ENCODE results near the gene TUFT1. TPM values are rescaled to one million over a fixed set of nuclear protein-coding genes. Genes with fewer than 3 reads are reported as not detected.

The TUFT1 gene
- total and polyA plus RNA-seq, 9 of the 15 experiments (the other 6 are each of a cell fraction or from before 2014, with no cell fraction given) = 0.54 to 2.0 (median 1.7) TPM

GRCh38 chr1:151534662-151535278, 5.3 kb upstream of the TUFT1 start:
- 26% methylated on average over 12 of the region's 12 CpGs for WGBS (ENCODE audit: insufficient coverage, low coverage, missing lambda C conversion rate)
- no TSS peak for BruUV-seq (replicated peaks)
- H4K20me1 ChIP-seq (replicated peaks; ENCODE audit: control insufficient read depth, insufficient read depth, low read length) = no peaks in the 10 kb centered on the region; the same call in none of the 2 replicates
- intact Hi-C loops (cut with micrococcal nuclease) (loop anchor here (1.0 to 5.0 kb wide), 3 partner anchors 77 to 302 kb away; partner anchors contain the start of gene POGZ), in situ Hi-C loops (cut with MboI) (loop anchor here (5.0 kb wide), 1 partner anchor 203 kb away; no protein-coding TSS in a partner anchor)
- ATAC-seq (peak; percentile 86), FAIRE-seq (peak; percentile 90), DNase-seq (ENCODE audit: extremely low read depth in 1 of 4, low spot score in 3 of 4) (peak; percentile 76 to 84 (median 80))
- ChIA-PET POLR2A (interaction anchor here (0.8 kb wide), 1 partner anchor 11 kb away, joined by 4 read pairs; no protein-coding TSS in a partner anchor), CTCF (ENCODE audit: low intra/inter-chr PET ratio) (interaction anchor here (0.8 to 1.6 kb wide), 4 partner anchors 91 to 301 kb away, joined by 3 to 5 read pairs (median 3); no protein-coding TSS in a partner anchor)
- peaks cover 7 to 17% of the 10 kb centered on the region in 2 experiments; a peak in 4 of 5 replicates for H3K4me1 ChIP-seq (replicated peaks in 1 of 2; ENCODE audit: control insufficient read depth in 2 of 2, insufficient read depth in 2 of 2, low read length in 2 of 2)
- H3K4me3 ChIP-seq = no peak overlapping the region
- no peaks in the 10 kb centered on the region for H3K9me3 ChIP-seq (replicated peaks; ENCODE audit: control insufficient read depth, insufficient read depth, low read depth, low read length)
- peaks cover 17 to 20% of the 10 kb centered on the region in 2 experiments; a peak in 4 of 5 replicates for H3K27me3 ChIP-seq (ENCODE audit: control insufficient read depth in 2 of 2, insufficient read depth in 2 of 2, low read length in 2 of 2)
- H3K4me2 ChIP-seq (ENCODE audit: insufficient read depth, low read length) = no peak overlapping the region
- no peak overlapping the region for H2AFZ ChIP-seq (ENCODE audit: low read depth, low read length)
- H3K79me2 ChIP-seq (ENCODE audit: control insufficient read depth, insufficient read depth, low read length) = no peaks in the 10 kb centered on the region
- H3K9me1 ChIP-seq (ENCODE audit: control insufficient read depth, insufficient read depth, low read length) = no peaks in the 10 kb centered on the region
- no peaks in the 10 kb centered on the region for H3K36me3 ChIP-seq (ENCODE audit: control insufficient read depth, insufficient read depth, low read length)
- H3K9ac ChIP-seq (ENCODE audit: insufficient read depth in 1 of 2, low read depth in 2 of 2, low read length in 2 of 2) = no peak overlapping the region
- H3K27ac ChIP-seq (ENCODE audit: extremely low read depth, low read depth, low read length) = no peak overlapping the region
- TF ChIP-seq, protein P1, sequence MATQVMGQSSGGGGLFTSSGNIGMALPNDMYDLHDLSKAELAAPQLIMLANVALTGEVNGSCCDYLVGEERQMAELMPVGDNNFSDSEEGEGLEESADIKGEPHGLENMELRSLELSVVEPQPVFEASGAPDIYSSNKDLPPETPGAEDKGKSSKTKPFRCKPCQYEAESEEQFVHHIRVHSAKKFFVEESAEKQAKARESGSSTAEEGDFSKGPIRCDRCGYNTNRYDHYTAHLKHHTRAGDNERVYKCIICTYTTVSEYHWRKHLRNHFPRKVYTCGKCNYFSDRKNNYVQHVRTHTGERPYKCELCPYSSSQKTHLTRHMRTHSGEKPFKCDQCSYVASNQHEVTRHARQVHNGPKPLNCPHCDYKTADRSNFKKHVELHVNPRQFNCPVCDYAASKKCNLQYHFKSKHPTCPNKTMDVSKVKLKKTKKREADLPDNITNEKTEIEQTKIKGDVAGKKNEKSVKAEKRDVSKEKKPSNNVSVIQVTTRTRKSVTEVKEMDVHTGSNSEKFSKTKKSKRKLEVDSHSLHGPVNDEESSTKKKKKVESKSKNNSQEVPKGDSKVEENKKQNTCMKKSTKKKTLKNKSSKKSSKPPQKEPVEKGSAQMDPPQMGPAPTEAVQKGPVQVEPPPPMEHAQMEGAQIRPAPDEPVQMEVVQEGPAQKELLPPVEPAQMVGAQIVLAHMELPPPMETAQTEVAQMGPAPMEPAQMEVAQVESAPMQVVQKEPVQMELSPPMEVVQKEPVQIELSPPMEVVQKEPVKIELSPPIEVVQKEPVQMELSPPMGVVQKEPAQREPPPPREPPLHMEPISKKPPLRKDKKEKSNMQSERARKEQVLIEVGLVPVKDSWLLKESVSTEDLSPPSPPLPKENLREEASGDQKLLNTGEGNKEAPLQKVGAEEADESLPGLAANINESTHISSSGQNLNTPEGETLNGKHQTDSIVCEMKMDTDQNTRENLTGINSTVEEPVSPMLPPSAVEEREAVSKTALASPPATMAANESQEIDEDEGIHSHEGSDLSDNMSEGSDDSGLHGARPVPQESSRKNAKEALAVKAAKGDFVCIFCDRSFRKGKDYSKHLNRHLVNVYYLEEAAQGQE (IDR thresholded peaks at IDR 0.05; ENCODE audit: borderline replicate concordance) = peak; percentile 82
- TF ChIP-seq, protein P1 (CRISPR knock-in tag; IDR thresholded peaks at IDR 0.05; ENCODE audit: low read depth) = no peak
- TF ChIP-seq ZFP36 (IDR thresholded peaks at IDR 0.05; ENCODE audit: low read depth, low read length, partially characterized antibody) (no peak), JUN (IDR thresholded peaks at IDR 0.05; ENCODE audit: borderline replicate concordance, low read depth, low read length) (0 out of 2 replicates have a peak, but pooled peaks have one; percentile 25), JUN (CRISPR knock-in tag; IDR thresholded peaks at IDR 0.05; ENCODE audit: borderline replicate concordance) (no peak), GTF2A2 (tag; IDR thresholded peaks at IDR 0.05) (no peak), TBL1XR1 (IDR thresholded peaks at IDR 0.05; ENCODE audit: low read length in 2 of 2) (0 out of 4 replicates have a peak, but pooled peaks of 1 of the 2 experiments have one; percentile 54), ZNF197 (CRISPR knock-in tag; IDR thresholded peaks at IDR 0.05; ENCODE audit: low read depth) (no peak)
- TF ChIP-seq, protein P2, sequence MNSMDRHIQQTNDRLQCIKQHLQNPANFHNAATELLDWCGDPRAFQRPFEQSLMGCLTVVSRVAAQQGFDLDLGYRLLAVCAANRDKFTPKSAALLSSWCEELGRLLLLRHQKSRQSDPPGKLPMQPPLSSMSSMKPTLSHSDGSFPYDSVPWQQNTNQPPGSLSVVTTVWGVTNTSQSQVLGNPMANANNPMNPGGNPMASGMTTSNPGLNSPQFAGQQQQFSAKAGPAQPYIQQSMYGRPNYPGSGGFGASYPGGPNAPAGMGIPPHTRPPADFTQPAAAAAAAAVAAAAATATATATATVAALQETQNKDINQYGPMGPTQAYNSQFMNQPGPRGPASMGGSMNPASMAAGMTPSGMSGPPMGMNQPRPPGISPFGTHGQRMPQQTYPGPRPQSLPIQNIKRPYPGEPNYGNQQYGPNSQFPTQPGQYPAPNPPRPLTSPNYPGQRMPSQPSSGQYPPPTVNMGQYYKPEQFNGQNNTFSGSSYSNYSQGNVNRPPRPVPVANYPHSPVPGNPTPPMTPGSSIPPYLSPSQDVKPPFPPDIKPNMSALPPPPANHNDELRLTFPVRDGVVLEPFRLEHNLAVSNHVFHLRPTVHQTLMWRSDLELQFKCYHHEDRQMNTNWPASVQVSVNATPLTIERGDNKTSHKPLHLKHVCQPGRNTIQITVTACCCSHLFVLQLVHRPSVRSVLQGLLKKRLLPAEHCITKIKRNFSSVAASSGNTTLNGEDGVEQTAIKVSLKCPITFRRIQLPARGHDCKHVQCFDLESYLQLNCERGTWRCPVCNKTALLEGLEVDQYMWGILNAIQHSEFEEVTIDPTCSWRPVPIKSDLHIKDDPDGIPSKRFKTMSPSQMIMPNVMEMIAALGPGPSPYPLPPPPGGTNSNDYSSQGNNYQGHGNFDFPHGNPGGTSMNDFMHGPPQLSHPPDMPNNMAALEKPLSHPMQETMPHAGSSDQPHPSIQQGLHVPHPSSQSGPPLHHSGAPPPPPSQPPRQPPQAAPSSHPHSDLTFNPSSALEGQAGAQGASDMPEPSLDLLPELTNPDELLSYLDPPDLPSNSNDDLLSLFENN (IDR thresholded peaks at IDR 0.05; ENCODE audit: low read depth in 2 of 2, low read length in 2 of 2) = peak in 1 of 2 experiments; percentile 29; a peak in 1 of 4 replicates

All from K562 (cell line).